Measurements from ENCODE around the gene NOS3. TPM values are rescaled to one million over a fixed set of nuclear protein-coding genes. Genes with fewer than 3 reads are reported as not detected.

NOS3 gene
- total and polyA plus RNA-seq, 9 of the 15 experiments (the other 6 are each of a cell fraction or from before 2014, with no cell fraction given) = 1.1 to 121 (median 23.6) TPM

DNA sequence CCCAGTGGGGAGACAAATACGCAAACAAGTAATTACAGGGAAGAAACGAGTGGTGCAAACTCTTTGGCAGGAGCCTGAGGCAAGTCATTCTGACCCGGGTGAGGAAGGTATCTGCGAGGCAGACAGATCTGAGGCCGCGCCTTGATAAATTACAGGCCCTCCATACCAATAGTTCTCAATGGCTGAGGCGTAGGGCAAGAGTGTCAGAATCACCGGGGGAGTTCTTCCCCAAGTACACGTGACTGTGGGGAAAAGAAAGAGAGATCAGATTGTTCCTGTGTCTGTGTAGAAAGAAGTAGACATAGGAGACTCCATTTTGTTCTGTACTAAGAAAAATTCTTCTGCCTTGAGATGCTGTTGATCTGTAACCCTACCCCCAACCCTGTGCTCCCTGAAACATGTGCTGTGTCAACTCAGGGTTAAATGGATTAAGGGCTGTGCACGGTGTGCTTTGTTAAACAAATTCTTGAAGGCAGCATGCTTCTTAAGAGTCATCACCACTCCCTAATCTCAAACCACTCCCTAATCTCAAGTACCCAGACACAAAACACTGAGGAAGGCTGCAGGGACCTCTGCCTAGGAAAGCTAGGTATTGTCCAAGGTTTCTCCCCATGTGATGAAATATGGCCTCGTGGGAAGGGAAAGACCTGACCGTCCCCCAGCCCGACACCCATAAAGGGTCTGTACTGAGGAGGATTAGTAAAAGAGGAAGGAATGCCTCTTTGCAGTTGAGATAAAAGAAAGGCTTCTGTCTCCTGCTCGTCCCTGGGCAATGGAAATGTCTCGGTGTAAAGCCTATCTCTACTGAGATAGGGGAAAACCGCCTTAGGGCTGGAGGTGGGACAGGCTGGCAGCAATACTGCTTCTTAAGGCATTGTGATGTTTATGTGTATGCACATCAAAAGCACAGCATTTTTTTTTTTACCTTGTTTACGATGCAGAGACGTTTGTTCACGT, 36.2 kb downstream of the NOS3 start (continued):
- TF ChIP-seq, protein P1, sequence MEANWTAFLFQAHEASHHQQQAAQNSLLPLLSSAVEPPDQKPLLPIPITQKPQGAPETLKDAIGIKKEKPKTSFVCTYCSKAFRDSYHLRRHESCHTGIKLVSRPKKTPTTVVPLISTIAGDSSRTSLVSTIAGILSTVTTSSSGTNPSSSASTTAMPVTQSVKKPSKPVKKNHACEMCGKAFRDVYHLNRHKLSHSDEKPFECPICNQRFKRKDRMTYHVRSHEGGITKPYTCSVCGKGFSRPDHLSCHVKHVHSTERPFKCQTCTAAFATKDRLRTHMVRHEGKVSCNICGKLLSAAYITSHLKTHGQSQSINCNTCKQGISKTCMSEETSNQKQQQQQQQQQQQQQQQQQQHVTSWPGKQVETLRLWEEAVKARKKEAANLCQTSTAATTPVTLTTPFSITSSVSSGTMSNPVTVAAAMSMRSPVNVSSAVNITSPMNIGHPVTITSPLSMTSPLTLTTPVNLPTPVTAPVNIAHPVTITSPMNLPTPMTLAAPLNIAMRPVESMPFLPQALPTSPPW (CRISPR knock-in tag; IDR thresholded peaks at IDR 0.05) = peak; percentile 63
- TF ChIP-seq ARID3B (CRISPR knock-in tag; IDR thresholded peaks at IDR 0.05; ENCODE audit: borderline replicate concordance) = peak; percentile 52; the same call in 1 of the 2 replicates
- TF ChIP-seq SIN3A (IDR thresholded peaks at IDR 0.05; ENCODE audit: borderline replicate concordance in 2 of 2, control insufficient read depth in 1 of 2, low read depth in 2 of 2, low read length in 2 of 2) = peak; percentile 3 to 31; a peak in 1 of 4 replicates
- peak; percentile 97 for TF ChIP-seq ZNF589 (CRISPR knock-in tag; IDR thresholded peaks at IDR 0.05; ENCODE audit: low read depth)
- TF ChIP-seq GABPA (tag; conservative IDR thresholded peaks at IDR 0.05; ENCODE audit: low read depth) = peak; percentile 38; the same call in 1 of the 2 replicates
- 0 out of 2 replicates have a peak, but pooled peaks have one; percentile 23 for TF ChIP-seq FOXO4 (CRISPR knock-in tag; IDR thresholded peaks at IDR 0.05)
- TF ChIP-seq ZNF695 (CRISPR knock-in tag; IDR thresholded peaks at IDR 0.05) = peak; percentile 88
- peak; percentile 94 for TF ChIP-seq MEF2D (tag; conservative IDR thresholded peaks at IDR 0.05; ENCODE audit: low read depth)
- peak; percentile 55 for TF ChIP-seq HES1 (IDR thresholded peaks at IDR 0.05; ENCODE audit: low read depth)
- peak in 1 of 2 experiments; percentile 55; a peak in 1 of 4 replicates for TF ChIP-seq ZNF318 (IDR thresholded peaks at IDR 0.05; ENCODE audit: borderline replicate concordance in 1 of 2, low read depth in 1 of 2)

Measured in K562 (cell line).